ENCODE results near the gene CDC42EP4.

The CDC42EP4 gene

DNA sequence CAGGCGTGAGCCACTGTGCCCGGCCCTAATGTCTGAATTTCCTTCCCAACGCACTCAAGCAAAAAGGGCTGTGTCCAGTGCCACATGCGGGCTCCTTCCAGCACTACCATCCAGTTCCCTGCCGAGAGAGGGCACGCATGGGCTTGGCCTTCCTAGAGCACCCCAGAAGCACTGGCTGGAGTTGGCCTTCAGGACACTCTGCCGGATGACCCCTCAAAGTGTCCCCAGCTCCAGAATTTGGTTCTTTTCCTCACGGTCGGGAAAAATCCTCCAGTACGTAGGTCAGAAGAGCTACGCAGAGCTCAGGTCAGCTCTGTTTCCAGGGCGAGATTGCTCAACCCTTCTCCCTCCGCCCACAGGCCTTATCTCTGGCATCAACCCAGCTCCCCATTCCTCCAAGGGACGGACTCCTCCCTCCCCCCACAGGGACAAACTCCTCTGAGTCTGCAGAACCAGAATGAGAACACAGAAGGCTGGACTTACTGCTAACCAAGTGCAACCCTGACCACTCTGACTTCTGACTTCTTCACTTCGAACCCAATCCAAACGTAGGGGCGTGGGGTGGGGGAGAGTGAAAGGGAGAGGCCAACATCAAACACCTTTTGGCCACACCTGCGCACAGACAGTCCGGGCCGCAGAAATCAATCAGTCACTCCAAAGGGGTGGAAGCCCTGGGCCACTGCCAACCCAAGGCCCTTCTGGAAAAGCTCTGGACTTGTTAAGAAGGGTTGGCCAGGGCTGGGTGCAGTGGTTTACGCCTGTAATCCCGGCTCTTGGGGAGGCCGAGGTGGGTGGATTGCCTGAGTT, 3.6 kb downstream of the CDC42EP4 start:
- H3K4me1 ChIP-seq (ENCODE audit: control insufficient read depth, insufficient read depth, low read length), result peaks cover 39% of the 10 kb centered on the region
- peaks cover 8% of the 10 kb centered on the region for H3K27me3 ChIP-seq (ENCODE audit: control insufficient read depth, insufficient read depth, low read length)
- no peaks in the 10 kb centered on the region for H3K36me3 ChIP-seq (ENCODE audit: control insufficient read depth, insufficient read depth, low read length)
- H3K4me3 ChIP-seq (ENCODE audit: low read depth, low read length), result no peak overlapping the region
- H3K9ac ChIP-seq (ENCODE audit: low read depth, low read length), result no peak overlapping the region
- no peaks in the 10 kb centered on the region for H3K9me3 ChIP-seq (ENCODE audit: control insufficient read depth, insufficient read depth, low read length)
- H3K27ac ChIP-seq (ENCODE audit: low read depth, low read length), result no peak overlapping the region

DNA sequence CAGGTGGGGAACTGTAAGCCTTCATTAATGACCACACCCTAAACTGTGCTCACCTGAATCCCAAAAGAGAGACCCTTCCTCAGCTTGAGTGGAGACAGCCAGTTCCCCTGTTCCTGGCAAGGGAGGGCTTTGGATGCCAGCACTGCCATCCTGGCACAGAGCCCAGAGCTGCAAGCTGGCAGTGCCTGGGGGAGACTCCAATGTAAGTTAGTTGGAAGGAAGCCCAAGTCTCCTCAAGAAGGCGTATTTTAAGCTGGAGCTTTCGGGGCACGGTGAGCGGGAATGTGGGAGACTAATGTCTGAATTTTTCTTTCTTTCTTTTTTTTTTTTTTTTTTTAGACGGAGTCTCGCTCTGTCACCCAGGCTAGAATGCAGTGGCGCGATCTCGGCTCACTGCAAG, 4.7 kb downstream of the CDC42EP4 start:
- no peaks in the 10 kb centered on the region for H3K36me3 ChIP-seq (ENCODE audit: control insufficient read depth, insufficient read depth, low read length)
- no peaks in the 10 kb centered on the region for H3K27me3 ChIP-seq (ENCODE audit: control insufficient read depth, insufficient read depth, low read length)
- H3K4me3 ChIP-seq (ENCODE audit: low read depth, low read length), result no peak overlapping the region
- no peak overlapping the region for H3K9ac ChIP-seq (ENCODE audit: low read depth, low read length)
- peaks cover 31% of the 10 kb centered on the region for H3K4me1 ChIP-seq (ENCODE audit: control insufficient read depth, insufficient read depth, low read length)
- H3K9me3 ChIP-seq (ENCODE audit: control insufficient read depth, insufficient read depth, low read length), result no peaks in the 10 kb centered on the region
- no peak overlapping the region for H3K27ac ChIP-seq (ENCODE audit: low read depth, low read length)

GRCh38 chr17:73305845-73306836, 5.7 kb downstream of the CDC42EP4 start:
- Histone ChIP-seq H3K27me3 (ENCODE audit: control insufficient read depth, insufficient read depth, low read length) (no peaks in the 10 kb centered on the region), H3K9ac (ENCODE audit: low read depth, low read length) (peak overlapping the region; percentile 16; the same call in 1 of the 2 replicates), H3K4me1 (ENCODE audit: control insufficient read depth, insufficient read depth, low read length) (peaks cover 31% of the 10 kb centered on the region), H3K4me3 (ENCODE audit: low read depth, low read length) (no peak overlapping the region), H3K36me3 (ENCODE audit: control insufficient read depth, insufficient read depth, low read length) (no peaks in the 10 kb centered on the region), H3K27ac (ENCODE audit: low read depth, low read length) (peak overlapping the region; percentile 36), H3K9me3 (ENCODE audit: control insufficient read depth, insufficient read depth, low read length) (no peaks in the 10 kb centered on the region)

DNA sequence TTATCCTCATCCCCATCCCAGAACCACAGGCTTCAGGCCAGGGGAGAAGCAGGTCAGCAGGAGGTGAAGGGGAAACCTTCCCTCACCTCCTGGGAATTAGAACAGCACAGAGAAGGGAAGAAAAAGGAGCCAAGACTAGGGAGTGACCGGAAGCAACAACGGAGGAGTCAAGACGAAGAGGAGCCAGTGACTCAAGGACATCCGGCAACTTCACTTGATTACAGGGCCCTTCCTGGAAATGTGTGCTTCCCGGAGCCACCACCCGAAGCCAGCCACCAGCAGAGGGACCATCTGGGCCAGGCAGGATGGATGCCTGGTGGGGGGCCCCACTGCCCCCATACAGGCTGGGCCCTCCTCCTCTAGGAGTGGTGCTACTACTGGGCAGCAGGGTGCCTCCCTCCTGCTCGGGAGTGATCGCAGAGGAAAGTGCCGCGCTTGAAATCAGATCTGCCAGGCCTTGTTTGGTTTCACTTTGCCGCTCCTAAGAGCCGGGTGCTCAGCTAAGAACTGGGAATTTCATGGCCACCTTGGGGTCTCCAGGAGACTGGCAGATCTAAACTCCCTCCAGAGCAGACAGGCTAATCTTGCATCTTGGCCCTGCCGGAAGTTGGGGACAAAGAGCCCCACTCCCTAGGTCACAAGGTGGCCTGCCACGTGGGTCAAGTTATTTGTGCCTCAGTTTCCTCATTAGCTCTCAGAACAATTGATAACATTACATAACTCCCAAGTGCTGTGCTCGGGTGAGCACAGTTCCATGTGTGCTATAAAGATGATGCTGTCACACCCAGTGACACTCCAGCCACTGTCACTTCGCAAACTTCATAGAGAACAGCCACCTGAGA, 6.6 kb downstream of the CDC42EP4 start:
- Histone ChIP-seq H3K27ac (ENCODE audit: low read depth, low read length) (peak overlapping the region; percentile 36), H3K9me3 (ENCODE audit: control insufficient read depth, insufficient read depth, low read length) (no peaks in the 10 kb centered on the region), H3K36me3 (ENCODE audit: control insufficient read depth, insufficient read depth, low read length) (no peaks in the 10 kb centered on the region), H3K9ac (ENCODE audit: low read depth, low read length) (peak overlapping the region; percentile 16; the same call in 1 of the 2 replicates), H3K27me3 (ENCODE audit: control insufficient read depth, insufficient read depth, low read length) (no peaks in the 10 kb centered on the region), H3K4me1 (ENCODE audit: control insufficient read depth, insufficient read depth, low read length) (peaks cover 30% of the 10 kb centered on the region), H3K4me3 (ENCODE audit: low read depth, low read length) (no peak overlapping the region)

- H3K27me3 ChIP-seq (ENCODE audit: control insufficient read depth, insufficient read depth, low read length), result no peaks in the 10 kb centered on the region
- no peaks in the 10 kb centered on the region for H3K36me3 ChIP-seq (ENCODE audit: control insufficient read depth, insufficient read depth, low read length)
- H3K27ac ChIP-seq (ENCODE audit: low read depth, low read length), result no peak overlapping the region
- no peak overlapping the region for H3K4me3 ChIP-seq (ENCODE audit: low read depth, low read length)
- H3K9me3 ChIP-seq (ENCODE audit: control insufficient read depth, insufficient read depth, low read length), result no peaks in the 10 kb centered on the region
- H3K4me1 ChIP-seq (ENCODE audit: control insufficient read depth, insufficient read depth, low read length), result peaks cover 22% of the 10 kb centered on the region
- no peak overlapping the region for H3K9ac ChIP-seq (ENCODE audit: low read depth, low read length)
These were observed 7.4 kb downstream of the CDC42EP4 start for GRCh38 chr17:73304438-73304837.

DNA sequence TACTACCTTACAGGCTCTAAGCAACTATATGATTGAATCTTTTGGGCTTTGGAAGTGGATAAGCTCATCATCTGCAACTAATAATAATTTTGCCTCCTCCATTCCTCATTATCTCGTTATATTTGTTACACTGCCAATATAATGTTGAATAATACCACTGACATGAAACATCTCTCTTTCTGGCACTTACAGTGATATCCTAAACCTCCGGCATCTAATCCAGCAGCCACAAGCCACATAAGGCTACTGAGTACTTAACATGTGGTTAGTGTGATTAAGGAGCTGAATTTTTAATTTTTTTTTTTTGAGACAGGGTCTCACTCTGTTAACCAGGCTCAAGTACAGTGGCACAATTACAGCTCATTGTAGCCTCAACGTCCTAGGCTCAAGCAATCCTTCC, 9.6 kb downstream of the CDC42EP4 start:
- no peak overlapping the region for H3K27ac ChIP-seq (ENCODE audit: low read depth, low read length)
- H3K4me1 ChIP-seq (ENCODE audit: control insufficient read depth, insufficient read depth, low read length), result peaks cover 20% of the 10 kb centered on the region
- H3K4me3 ChIP-seq (ENCODE audit: low read depth, low read length), result no peak overlapping the region
- H3K36me3 ChIP-seq (ENCODE audit: control insufficient read depth, insufficient read depth, low read length), result no peaks in the 10 kb centered on the region
- no peaks in the 10 kb centered on the region for H3K27me3 ChIP-seq (ENCODE audit: control insufficient read depth, insufficient read depth, low read length)
- H3K9me3 ChIP-seq (ENCODE audit: control insufficient read depth, insufficient read depth, low read length), result no peaks in the 10 kb centered on the region
- no peak overlapping the region for H3K9ac ChIP-seq (ENCODE audit: low read depth, low read length)

DNA sequence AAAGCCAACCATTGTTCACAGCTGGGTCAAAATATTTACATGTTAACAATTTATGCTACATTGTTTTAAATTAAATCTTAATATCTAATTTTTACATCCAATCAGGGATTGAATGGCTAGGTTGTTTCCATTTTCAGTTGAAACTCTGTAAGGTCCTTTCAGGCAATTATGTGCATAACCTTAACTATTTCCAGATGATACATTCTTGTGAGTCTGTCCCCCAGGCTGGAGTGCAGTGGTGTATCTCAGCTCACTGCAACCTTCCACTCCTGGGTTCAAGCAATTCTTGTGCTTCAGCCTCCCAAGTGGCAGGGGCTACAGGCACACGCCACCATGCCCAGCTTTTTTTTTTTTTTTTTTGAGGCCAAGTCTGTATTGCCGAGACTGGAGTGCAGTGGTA, 10.4 kb downstream of the CDC42EP4 start:
- Histone ChIP-seq H3K9ac (ENCODE audit: low read depth, low read length) (no peak overlapping the region), H3K27me3 (ENCODE audit: control insufficient read depth, insufficient read depth, low read length) (no peaks in the 10 kb centered on the region), H3K27ac (ENCODE audit: low read depth, low read length) (no peak overlapping the region), H3K36me3 (ENCODE audit: control insufficient read depth, insufficient read depth, low read length) (no peaks in the 10 kb centered on the region), H3K4me1 (ENCODE audit: control insufficient read depth, insufficient read depth, low read length) (peaks cover 16% of the 10 kb centered on the region), H3K4me3 (ENCODE audit: low read depth, low read length) (no peak overlapping the region), H3K9me3 (ENCODE audit: control insufficient read depth, insufficient read depth, low read length) (no peaks in the 10 kb centered on the region)

DNA sequence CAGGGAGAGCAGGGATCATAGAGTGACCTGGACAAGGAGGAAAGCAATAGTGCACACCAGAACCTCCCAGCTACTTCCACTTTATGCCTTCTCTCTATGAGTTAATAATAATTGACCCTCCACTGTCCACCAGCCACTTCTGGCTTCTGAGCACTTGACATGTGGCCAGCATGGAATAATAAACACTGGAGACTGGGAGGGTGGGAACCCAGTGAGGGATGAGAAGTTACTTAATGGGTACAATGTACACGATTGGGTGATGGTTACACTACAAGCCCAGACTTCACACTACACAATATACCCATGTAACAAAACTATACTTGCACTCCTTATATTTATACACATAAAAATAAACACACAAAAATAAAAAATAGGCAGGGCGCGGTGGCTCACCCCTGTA, 11.4 kb downstream of the CDC42EP4 start:
- peaks cover 9% of the 10 kb centered on the region for H3K4me1 ChIP-seq (ENCODE audit: control insufficient read depth, insufficient read depth, low read length)
- H3K9me3 ChIP-seq (ENCODE audit: control insufficient read depth, insufficient read depth, low read length), result no peaks in the 10 kb centered on the region
- no peak overlapping the region for H3K9ac ChIP-seq (ENCODE audit: low read depth, low read length)
- H3K4me3 ChIP-seq (ENCODE audit: low read depth, low read length), result no peak overlapping the region
- no peak overlapping the region for H3K27ac ChIP-seq (ENCODE audit: low read depth, low read length)
- H3K27me3 ChIP-seq (ENCODE audit: control insufficient read depth, insufficient read depth, low read length), result no peaks in the 10 kb centered on the region
- no peaks in the 10 kb centered on the region for H3K36me3 ChIP-seq (ENCODE audit: control insufficient read depth, insufficient read depth, low read length)

DNA sequence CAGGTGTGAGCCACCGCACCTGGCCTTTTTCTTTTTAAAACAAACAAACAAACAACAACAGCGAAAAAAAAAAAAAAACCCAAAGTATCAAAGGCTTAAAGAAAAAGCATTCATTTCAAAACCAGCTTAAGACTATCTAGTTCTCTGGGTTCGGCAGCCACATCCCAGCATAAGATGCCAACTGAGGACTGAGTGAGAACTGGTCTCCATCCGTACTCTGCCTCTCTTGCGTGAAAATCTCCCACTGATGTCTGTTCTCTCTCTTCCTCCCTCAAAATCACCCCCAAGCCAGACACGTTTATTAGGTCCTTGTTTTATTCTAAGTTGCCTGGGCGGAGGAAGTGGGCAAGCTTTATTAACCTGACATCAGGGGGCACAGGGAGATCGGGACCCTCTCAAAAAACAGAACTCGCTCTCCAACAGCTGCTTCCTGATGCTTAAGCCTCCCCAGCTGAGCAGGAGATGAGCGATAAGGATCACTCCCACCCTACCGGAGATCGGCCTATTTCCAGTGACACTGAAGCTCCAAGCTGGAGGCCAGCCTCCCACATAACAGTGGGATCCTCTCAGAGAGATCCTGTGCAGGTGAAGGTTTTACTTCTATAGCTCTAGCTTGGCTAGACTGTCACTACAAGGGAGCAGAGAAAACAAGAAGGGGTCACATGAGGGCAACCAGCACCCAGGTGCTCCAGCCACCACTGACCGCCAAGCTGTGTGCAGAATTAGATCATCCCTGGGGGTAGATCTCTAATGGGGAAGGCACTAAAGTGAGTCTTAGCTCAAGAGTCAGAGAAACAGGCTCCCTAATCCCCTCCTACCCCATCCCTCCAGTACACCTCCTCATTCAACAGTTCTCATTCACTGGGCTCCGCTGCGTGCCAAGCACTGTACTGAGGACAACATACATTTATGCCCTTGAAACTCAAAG, 13.6 kb downstream of the CDC42EP4 start:
- Histone ChIP-seq H3K9ac (ENCODE audit: low read depth, low read length) (no peak overlapping the region), H3K27me3 (ENCODE audit: control insufficient read depth, insufficient read depth, low read length) (no peaks in the 10 kb centered on the region), H3K4me1 (ENCODE audit: control insufficient read depth, insufficient read depth, low read length) (no peaks in the 10 kb centered on the region; the same call in 1 of the 2 replicates), H3K36me3 (ENCODE audit: control insufficient read depth, insufficient read depth, low read length) (no peaks in the 10 kb centered on the region), H3K4me3 (ENCODE audit: low read depth, low read length) (no peak overlapping the region), H3K9me3 (ENCODE audit: control insufficient read depth, insufficient read depth, low read length) (no peaks in the 10 kb centered on the region), H3K27ac (ENCODE audit: low read depth, low read length) (no peak overlapping the region)

DNA sequence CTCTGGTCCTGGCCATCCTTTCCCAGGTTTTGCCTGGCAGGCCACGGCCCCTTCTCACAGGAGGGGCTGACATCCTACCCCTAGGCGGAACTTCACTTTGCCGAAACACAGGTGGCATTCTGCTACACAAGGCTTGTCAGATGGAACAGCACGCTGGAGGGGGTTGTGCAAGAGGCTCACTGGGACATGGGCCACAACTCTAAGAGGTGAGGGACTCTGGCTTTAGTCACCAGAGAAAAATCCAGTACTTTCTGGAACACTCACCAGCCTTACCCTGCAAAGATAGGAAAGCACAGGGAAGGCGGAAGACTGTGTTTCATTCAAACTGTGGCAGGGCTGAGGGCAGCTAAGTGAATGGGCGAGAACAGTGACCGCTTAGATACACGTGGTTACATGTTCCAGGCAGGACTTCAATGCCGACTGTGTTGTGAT, 18.3 kb downstream of the CDC42EP4 start:
- no peaks in the 10 kb centered on the region; the same call in 1 of the 2 replicates for H3K4me1 ChIP-seq (ENCODE audit: control insufficient read depth, insufficient read depth, low read length)
- H3K9ac ChIP-seq (ENCODE audit: low read depth, low read length), result no peak overlapping the region
- no peak overlapping the region for H3K4me3 ChIP-seq (ENCODE audit: low read depth, low read length)
- H3K27ac ChIP-seq (ENCODE audit: low read depth, low read length), result no peak overlapping the region
- no peaks in the 10 kb centered on the region for H3K9me3 ChIP-seq (ENCODE audit: control insufficient read depth, insufficient read depth, low read length)
- H3K27me3 ChIP-seq (ENCODE audit: control insufficient read depth, insufficient read depth, low read length), result no peaks in the 10 kb centered on the region
- H3K36me3 ChIP-seq (ENCODE audit: control insufficient read depth, insufficient read depth, low read length), result no peaks in the 10 kb centered on the region

Data from HUES48 (cell line).